CD4-positive, alpha-beta T cell treated with Interleukin-4 for 1 hour (primary cell): ENCODE data around the gene PIMREG.
A peak's percentile ranks its signal among the peaks of the same experiment; 100 is the strongest.

Experiments used
- DNase-seq, 2 donors: peaks; one replicate each; pipeline ENCODE4 v3.0.0-alpha.2; 2020 to 2022

Gene PIMREG

DNA sequence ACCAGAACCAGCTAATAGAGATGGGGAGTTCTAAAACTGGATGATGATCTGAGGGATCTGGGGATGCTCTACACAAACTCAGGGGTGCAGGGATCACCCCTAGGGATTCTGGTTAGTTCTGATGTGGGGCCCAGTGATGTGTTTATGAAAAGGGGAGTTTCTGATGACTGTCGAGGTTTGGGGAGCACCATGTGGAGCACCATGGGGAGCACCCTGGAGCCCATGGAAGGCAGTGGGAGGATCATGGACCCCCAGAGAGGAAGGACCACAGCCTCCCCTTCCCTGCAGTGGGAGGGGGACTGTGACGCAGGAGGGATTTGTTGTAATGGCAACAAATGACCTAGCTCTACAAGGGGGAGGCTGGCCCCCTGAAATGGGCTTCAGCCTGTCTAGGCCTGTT lies 18.4 kb downstream of the PIMREG start:
- no peak for DNase-seq

DNA sequence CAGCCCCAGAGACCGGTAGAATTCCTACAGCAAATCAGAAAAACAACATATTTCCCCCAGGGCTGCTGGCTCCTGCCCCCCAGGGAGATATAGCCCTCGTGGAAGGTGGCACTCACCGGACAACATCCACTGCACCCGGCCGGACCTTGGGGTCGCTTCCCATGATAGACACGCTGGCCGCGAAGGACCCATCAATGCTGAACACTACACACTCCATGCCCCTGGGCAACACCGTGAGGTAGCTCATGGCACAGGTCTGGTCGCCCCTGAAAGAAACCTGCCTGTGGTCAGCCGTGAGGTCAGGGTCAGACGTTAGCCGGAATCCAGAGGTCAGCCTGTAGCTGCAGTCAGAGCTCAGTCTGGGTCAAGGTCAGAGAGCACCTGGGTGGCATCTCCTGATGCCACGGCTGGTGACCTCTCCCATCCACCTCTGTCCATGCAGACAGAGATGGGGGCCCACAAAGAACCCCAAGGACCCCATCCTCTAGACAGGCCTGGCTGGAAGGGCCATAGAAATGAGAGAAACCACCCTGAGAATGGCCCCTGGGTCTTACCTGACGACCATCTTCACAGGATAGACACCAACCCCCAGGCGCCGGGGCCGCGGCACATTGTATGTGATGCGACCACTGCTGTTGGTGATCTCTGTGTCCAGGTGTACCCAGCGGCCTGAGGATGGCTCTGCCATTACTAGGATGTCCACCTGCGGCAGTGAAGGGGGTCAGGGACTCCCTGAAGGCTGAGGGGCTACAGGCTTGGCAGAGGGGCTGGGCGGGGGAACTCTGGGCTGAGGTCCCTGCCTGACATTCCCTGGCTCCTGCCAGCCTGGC lies 19.6 kb downstream of the PIMREG start:
- no peak for DNase-seq

DNA sequence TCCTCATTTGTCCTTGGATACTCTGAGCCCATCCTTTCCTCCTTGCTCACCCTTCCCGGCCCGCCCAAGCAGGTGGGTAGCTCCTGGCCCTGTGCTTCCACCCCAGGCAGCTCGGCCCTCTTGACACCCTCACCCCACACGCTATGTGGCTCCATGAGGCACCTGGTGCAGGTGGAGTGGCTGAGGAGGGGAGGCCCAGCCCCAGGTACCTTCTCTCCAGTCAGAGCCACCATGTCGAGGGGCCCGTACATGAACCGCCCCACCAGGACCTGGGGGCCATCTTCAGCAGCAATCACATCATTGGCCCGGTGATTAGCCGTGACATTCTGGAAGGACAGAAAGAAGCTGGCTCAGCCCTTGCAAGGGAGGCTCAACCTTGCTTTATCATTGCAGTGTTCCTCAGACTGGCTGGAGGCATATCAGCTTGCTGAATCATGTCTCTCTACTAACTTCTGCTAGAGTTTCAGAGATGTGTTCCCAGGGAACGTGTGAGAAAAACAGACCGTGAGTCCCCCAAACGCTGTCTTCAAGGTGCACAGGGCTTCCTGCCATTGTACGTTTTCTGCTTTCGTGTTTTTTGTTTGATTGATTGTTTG lies 20.3 kb downstream of the PIMREG start:
- no peak for DNase-seq

DNA sequence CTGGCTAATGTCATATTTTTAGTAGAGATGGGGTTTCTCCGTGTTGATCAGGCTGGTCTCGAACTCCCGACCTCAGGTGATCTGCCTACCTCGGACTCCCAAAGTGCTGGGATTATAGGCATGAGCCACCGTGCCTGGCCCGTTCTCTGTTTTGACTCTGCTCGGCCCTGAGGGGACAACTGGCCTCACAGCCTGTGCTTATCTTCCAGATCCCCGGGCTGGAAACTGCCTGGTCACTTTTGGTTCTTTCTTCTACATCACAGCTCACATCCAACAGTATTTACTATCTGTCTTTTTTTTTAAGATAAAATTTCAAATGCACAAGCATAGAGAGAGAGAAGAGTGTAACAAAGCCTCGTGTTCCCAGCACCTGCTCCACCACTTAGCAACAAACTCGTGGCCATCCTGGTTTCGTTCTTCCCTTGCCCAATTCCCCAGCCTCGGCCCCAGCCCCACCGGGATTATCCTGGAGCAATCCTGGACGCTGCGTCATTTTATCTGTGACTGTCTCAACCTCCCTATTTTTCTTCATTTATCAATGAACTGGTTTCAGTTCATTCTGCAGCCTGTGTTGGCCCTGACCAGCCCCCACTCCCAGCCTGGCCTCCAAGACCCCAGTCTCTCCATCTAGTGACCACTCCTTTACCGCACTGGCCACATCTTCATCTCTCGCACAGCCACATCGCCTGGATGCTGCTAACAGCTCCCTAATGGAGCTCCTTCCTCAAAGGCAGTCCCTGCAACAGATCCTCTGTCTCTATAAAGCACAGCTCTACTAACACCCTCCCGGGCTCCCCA lies 21.1 kb downstream of the PIMREG start:
- DNase-seq = no peak

DNA sequence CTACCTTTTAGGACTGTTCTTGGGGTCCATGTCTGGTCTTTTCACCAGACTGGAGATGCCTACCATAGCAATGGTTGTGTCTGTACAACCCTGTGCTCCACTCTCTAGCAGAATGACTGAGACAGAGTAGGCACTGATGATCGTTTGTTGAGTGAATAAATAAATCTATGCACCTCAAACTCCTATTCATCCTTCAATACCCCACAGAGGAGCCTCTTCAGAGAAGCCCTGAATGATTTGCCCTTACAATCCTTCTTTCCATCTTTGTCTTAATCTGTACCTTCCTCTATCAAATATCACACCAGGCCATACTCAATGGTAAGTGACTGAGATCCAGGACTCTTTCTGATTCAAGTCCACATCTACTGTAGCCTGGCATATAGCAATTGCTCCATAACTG lies 23.3 kb downstream of the PIMREG start:
- DNase-seq = no peak

DNA sequence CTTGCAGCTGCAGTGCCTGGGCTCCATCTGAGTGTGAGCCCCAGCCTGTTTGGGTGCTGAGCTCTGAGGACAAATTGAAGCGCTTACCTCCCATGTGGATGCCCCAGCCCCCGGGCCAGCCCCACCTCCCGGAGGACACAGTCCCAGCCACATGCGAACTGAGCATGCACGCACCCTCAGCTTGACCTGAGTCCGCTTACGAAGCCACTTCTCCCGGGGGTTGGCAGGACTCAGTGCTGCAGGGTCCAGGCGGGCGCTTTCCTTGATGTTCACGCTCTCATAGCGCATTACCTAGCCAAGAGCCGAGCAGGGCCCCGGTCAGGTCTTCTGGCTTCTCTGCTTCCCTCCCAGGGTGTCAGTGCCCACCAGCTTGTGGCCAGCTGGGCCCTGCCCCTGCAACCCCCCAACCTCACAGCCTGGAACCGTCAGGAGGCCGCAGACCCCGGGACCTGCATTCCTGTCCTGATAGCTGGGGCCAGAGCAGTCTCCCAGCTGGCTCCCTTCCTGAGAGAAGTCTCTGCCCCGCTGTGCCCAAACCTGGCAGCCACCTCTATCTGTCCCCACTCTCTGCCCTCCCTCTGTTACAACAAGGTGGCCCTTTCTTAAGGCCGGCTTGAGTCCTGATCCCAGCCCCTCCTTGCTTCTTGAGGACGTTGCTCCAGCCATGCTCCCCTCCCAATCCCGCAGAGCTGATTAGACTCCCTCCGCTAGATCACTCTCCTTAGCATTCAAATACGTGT lies 24.0 kb downstream of the PIMREG start:
- DNase-seq = no peak

DNA sequence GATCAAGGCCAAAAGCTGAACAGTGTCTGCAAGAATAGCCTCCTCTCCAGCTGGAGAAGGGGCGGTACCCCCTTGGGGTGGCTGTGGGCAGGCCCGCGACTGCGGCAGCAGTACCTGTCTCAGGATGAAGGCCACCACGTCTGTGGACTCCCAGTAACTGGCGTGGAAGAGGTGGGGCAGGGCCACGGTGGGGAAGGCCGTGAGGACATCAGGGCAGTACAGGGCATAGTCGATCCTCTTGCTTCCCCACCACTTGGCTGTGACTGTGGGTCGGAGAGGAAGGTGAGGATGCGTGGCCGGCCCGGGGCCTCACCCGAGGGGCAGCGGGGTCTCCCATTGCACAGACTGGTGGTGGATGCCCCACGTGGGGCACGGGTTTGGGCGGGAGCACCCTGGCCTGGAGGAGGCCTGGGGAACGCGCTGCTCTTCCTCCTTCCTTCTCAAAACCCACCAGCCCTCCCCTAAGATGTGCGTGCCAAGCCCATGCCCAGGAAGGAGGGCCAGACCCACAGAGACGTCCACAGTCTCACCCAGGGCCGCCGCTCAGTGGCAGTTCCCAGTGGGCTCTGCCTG lies 26.0 kb downstream of the PIMREG start:
- DNase-seq = no peak

DNA sequence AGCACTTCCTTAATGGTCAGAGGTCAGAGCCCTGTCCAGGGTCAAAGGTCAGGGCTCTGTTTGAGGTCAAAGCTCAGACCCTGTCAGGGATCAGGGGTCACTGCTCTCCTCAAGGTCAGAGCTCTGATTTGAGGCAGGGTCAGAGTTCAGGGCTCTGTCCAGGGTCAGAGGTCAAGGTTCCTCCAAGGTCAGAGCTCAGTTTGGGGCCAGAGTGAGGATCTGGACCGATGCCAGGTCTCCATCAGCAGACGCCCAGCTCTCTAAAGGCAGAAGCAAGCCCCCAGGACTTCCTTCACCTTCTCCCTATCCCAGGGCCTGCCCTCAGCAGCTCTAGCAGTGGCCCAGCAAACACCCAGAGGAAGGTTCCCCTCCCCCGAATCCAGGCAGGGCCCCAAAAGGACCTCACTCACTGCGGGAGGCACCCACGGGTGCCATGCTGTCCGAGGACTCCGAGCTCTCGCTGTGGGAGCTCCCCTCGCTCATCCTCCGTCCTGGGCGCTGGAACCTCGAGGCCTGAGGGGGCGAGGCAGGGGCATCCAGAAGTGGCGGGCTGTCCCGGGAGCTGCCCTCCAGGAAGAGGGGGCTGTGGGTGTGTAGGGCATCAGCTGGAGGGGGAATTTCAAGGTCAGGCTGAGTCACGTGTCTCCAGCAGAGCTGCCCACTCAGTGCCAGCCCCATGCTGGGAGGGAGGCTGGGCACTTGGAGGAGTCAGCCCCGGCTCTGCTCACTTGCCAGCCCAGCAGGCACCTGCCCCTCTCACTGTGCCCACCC lies 26.7 kb downstream of the PIMREG start:
- DNase-seq = no peak

DNA sequence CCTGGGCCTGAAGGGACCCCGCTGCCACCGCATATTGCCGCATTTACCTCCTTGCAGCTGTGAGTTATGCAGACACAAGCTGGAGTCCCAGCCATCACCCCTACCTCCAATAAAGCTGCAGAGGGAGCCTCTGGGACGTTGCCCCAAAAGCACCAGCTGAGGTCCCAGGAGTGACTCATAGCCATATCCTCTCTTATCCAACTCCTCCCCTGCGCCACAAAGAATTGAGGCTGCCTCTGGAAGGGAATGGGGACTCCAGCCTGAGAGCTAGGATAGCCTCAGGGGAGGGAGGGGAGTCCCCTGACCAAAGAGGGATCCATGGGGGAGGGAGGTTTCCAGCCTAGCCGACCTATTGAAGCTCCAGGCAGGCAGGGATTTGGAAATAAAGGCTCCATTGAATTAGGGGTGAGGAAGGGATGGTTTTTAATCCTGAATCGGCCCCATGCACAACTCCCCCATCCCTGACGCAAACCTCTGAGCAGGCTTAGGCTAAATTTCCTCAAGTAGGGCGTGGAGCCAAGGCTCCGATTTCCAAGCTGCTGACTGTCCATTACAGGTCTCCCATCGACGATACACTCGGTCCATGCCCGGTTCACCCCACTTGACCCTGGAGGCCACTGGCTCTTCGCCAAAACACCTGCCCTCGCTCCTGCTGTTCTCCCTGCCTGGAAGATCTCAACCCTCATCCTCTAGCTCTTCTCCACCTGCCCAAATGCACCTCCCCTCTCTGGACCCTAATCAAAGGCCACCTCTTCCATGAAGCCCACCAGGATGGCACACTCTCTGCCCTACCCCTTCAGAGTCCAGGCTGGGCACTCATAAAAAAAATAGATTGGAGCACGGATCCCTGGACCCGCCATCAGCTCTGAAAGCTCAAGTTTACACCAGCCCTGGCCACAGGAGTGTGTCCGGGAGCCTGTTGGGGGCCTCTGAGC lies 27.5 kb downstream of the PIMREG start:
- DNase-seq = no peak

DNA sequence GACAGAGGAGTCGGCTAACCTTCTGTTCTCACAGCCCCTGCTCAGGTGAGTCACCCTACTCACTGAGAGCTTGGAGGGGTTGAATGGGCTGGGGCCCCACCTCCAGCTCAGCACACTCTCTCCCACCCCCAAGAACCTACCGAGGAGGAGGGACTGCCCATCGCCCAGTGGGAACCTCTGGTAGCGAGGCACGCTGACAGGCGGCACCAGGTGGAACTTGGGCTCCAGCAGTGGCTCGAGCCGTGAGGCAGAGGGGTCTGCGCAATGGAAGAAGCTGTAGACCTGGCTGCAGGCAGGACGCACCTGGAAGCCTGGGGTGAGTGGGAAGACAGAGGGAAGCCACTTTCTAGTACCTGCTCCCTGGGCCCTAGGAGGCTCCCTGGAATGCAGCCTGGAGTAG lies 28.3 kb downstream of the PIMREG start:
- DNase-seq = no peak

DNA sequence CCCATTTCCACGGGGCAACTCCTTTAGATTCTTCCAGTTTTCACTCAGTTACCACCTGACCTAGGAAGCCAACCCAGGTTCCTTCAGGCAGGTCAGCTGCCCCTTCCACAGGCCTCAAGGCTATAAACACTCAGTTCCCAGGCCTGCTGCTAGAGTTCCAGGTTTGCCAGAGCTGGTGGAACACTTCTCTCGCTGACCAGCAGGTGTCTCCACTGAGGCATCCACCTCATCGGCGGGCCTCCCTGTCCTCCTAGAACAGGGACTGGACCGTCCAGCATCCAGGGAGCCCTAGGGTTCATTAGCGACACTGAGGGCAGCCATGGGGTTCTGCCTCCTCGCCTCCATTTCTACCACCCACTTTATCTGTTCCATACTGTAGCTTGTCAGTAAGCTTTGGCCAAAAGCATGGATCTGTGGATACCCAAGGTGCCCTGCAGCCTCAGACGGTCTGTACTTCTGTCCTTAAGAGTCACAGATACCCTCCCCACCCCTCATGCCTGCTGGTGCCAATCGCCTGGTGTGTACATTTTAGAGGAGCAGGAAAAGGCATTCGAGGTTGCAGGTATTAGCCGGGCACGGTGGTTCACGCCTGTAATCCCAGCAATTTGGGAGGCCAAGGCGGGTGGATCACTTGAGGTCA lies 29.0 kb downstream of the PIMREG start:
- peak; percentile 64 to 67 for DNase-seq

DNA sequence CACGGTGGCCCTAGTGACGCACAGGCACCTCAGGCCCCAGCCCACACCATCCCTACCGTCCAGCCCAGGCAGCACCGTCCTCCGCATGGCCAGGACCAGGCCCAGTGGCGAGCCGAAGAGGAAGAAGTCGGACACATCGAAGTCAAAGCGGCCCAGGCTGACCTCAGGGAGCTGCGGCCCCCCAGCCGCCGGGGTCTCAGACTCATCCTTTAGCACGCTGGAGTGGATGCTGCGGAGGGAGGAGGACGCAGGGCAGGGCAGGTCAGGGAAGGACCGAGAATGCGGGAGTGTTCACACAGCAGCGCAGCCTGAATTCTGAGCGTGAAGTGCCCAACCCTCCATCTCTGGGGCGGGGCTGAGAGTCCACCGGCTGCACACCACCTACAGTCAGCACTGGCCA lies 30.1 kb downstream of the PIMREG start:
- DNase-seq = no peak

DNA sequence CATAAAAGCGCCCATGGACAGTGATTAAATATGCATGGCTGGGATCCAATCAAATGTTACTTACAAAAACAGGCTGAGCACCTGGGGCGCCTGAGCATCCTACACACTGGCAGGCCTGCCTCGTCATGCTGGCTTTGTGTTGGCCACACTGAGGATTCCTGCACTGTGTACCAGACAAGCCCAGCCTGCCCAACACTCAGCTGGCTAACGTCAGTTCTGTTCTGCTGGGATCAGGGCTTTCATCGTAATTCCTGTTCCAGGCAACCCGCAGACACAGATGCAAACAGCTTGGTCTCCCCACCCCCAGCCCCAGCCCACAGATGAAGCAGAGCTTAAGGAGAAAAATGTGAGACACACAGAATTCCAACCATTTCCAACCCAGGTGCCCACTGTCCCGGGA lies 30.7 kb downstream of the PIMREG start:
- DNase-seq = no peak

DNA sequence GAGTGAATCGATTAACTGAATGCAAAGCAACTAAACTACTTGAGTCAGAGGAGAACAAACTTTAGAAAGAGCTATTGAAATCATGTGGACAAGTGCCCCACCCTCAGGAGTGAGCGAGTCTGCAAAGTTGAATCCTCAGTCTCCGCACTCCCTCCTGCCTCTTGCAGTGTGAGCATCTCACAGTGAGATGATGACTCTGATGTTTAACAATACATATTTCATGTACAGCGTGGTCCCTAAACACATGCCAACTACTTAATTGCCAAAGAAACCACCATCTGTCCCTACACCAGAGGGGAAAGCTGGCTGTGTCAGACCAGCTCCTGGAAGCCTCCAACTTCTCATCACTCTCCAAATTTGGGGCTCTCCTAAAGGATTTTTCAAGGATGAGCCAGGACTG lies 31.2 kb downstream of the PIMREG start:
- no peak for DNase-seq

DNA sequence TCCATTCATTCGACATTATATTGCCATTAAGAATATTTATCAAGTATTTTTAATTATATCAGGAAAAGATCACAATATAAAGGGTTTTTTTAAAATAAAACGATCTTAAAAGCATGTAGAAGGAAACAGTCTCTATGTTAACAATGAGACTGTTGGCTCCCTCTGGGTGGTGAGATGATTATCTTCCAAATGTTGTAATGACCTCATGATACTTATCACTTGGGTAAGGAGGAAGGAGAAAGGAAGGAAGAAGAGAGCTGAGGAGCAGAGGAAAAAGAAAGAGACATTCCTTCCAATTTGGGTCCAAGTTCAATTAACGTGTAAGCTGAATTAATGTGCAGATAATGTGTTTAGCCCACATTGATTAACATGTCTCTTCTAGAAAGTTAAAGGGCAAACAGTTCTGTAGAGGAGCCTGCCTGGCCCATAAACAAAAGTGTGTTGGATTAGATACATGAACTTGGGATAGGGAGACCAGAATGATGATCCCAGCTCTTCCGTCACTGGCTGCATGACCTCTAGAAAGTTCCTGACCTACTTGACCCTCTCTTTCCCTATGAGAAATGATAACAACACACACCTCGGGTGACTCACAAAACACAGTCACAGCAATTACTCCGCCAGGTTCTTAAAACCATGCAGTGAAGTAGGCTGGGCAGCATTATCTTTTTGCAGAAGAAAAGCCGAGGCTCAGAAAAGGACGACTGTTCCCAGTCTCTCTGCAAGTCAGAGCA lies 32.0 kb downstream of the PIMREG start:
- DNase-seq = no peak

DNA sequence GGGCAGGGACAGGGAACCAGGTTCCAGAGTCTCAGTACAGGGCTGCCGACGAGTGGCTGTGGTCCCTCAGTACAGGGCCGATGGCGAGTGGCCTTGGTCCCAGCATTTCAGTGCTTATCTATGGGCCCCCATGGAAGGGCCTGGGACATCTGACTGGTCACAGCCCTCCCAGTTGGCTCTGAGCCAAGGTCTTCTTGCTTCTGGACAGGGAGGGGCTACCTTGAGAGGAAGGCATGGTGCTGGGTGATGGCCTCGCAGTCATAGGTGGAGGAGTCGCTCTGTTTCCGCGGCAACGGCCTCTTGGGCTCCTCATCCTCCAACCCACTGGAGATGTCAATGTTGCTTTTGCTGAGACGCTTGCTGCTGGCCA lies 32.5 kb downstream of the PIMREG start:
- DNase-seq = no peak

DNA sequence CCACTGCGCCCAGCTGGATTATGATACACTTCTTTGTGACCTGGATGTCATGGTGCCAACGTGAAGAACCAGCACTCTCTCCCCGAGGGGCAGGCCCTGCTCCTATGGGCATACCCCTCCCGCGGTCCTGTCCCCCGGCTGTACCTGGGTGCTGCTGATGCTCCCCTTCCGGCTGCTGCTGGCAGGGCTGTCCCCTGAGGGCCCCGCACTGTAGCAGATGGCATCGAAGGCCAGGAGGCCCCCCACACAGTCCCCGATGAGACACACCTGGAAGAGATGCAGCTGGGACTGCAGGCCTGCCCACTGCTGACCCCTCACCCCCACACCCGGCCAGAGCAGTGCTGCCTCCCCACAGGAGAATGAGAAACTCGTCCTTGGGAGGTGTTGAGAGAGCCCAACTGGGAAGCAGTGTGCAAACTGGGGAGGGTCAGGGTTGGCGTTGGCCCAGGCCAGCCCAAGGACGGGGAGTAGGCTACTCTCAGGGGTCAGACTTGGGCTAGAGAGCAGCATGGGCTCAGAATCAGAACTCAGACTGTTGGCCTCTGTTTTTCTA lies 33.7 kb downstream of the PIMREG start:
- DNase-seq = no peak

DNA sequence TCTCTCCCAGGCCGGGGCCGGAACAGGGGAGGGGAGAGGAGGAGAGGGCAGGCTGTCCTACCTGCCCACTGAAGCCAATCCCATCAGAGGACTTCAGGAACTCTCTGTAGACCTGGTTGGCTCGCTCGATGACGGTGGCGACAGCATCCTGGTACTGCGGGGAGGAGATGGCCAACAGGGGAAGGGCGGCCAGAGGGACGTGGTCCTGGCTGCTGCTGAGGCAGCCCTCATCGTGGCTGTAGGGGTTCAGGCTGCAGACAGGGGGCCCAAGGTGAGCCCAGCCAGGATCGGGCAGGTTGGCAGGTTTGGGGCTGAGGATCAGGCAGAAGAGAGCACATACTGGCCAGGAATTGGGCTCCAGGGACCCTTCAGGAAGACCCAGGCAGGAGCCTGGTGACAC lies 34.2 kb downstream of the PIMREG start:
- no peak for DNase-seq

DNA sequence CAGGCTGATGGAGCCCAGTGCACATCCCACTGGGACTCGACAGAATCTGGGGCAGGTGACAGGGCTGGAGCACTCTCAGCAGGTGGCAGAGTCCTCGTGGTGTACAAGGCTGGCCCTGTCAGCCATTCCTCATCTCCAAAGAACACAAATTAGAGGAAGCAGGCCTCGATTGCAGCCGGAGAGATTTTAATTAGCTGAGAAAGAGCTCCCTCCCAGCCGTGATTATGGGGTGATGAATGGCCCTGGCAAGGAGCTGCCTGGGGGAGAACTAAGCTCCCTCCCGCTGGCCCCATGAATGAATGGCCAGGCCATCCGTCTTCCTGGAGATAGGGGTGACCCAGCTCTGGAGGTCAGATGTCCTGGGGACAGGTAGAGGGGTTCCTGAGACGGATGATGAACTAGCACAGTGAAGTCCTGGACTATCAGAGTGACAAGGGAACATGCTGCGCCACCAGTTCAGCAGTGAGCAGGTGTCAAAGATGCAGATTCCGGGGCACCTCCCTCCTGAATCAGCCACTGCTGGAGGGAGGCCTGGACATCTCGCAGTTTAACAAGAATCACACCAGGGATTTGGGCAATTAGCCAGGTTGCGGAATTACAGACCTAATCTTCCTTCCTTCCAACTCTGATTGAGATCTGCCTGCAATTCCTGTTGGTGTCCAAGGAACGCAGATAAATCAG lies 35.5 kb downstream of the PIMREG start:
- no peak for DNase-seq
